HepG2 (cell line): Measurements from ENCODE around the gene WDR45B. TPM values are rescaled to one million over a fixed set of nuclear protein-coding genes. Genes with fewer than 3 reads are reported as not detected.
A peak's percentile ranks its signal among the peaks of the same experiment; 100 is the strongest.

Source experiments
- ATAC-seq: fragments of 200-7000 bp; cut with Tn5 transposase; 3 replicates; pipeline ENCODE4 v1.9.1; 2020; ENCODE audit warnings: mild to moderate bottlenecking, moderate library complexity
- Bru-seq: library from RNA; stranded (reverse); fragments of 400-500 nt; gene quantifications from one replicate; lab custom pipeline; 2021; lab: Mats Ljungman, UMichigan
- BruChase-seq, 2 experiments: library from RNA; stranded (reverse); fragments of 400-500 nt; gene quantifications; one replicate each; lab custom pipeline; 2021; lab: Mats Ljungman, UMichigan
- BruUV-seq: library from RNA; stranded (reverse); fragments of 400-500 nt; replicated peaks from 2 replicates; lab custom pipeline; 2021; lab: Mats Ljungman, UMichigan
- CTCF ChIA-PET: fragments of 300-600 bp; formaldehyde crosslinking; extraction: SDS; loops from one replicate; lab custom pipeline; 2021; ENCODE audit warnings: low total read pairs, inconsistent platforms, low intra/inter-chr PET ratio; lab: Yijun Ruan, JAX
- POLR2A ChIA-PET: fragments of 350-600 bp; sonication (Branson Sonifier 250); formaldehyde crosslinking; loops from one replicate; lab custom pipeline; 2020; ENCODE audit warnings: antibody characterized with exemption, inconsistent platforms; lab: Yijun Ruan, JAX
- DNase-seq: peaks from one replicate; pipeline ENCODE4 v3.0.0-alpha.2; 2015; ENCODE audit warnings: low spot score
- FAIRE-seq: peaks from 3 replicates; lab custom pipeline; 2011; peaks lifted over from hg19 to GRCh38; lab: Jason Lieb, UNC
- H2AFZ ChIP-seq: one replicate; pipeline ENCODE4 v1.6.1; 2011; ENCODE audit warnings: low read length, inconsistent platforms
- H3K27ac ChIP-seq: fragments of 300-600 bp; 3 replicates; pipeline ENCODE4 v1.8.0; 2011; ENCODE audit warnings: mixed run types, mild to moderate bottlenecking, mixed read lengths, low read length, inconsistent platforms; ENCODE audit not compliant: insufficient read depth; ENCODE audit errors: extremely low read length
- H3K27me3 ChIP-seq, 2 experiments: fragments of 200-600 bp in 1 of 2; 2 replicates in 1 of 2; 3 replicates in 1 of 2; pipeline versions ENCODE4 v1.6.0 to v1.8.0; 2011; ENCODE audit warnings: low read length in 2 of 2, mild to moderate bottlenecking in 2 of 2, moderate library complexity in 2 of 2, inconsistent platforms in 1 of 2; ENCODE audit not compliant: insufficient read depth in 2 of 2, control insufficient read depth in 1 of 2
- H3K36me3 ChIP-seq, 2 experiments: fragments of 200-600 bp in 1 of 2; replicated peaks in 1 of 2; 2 replicates in 1 of 2; 3 replicates in 1 of 2; pipeline versions ENCODE4 v1.5.1 to v1.8.0; 2011; ENCODE audit warnings: low read length in 2 of 2, inconsistent platforms in 1 of 2; ENCODE audit not compliant: insufficient read depth in 2 of 2, control insufficient read depth in 1 of 2
- H3K4me1 ChIP-seq: 2 replicates; pipeline ENCODE4 v1.5.1; 2012; ENCODE audit warnings: low read length, inconsistent platforms; ENCODE audit not compliant: insufficient read depth
- H3K4me2 ChIP-seq: 2 replicates; pipeline ENCODE4 v1.6.0; 2011; ENCODE audit warnings: low read depth, low read length, inconsistent platforms
- H3K4me3 ChIP-seq, 3 experiments: fragments of 200-600 bp in 1 of 3; sonication (generic), shearing (Covaris generic) in 1 of 3; replicated peaks in 1 of 3; 2 replicates each; pipeline ENCODE4 v1.5.1; 2011 to 2016; ENCODE audit warnings: low read length in 3 of 3, inconsistent platforms in 2 of 3, low read depth in 2 of 3, mild to moderate bottlenecking in 2 of 3, control low read depth in 1 of 3, mixed read lengths in 1 of 3; ENCODE audit not compliant: insufficient read depth in 1 of 3
- H3K79me2 ChIP-seq: one replicate; pipeline ENCODE4 v1.6.1; 2011; ENCODE audit warnings: low read length, inconsistent platforms; ENCODE audit not compliant: insufficient read depth
- H3K9ac ChIP-seq: 2 replicates; pipeline ENCODE4 v1.6.0; 2011; ENCODE audit warnings: mild to moderate bottlenecking, low read depth, low read length, inconsistent platforms; ENCODE audit not compliant: insufficient read depth
- H3K9me3 ChIP-seq: 2 replicates; pipeline ENCODE4 v1.5.1; 2012; ENCODE audit warnings: mild to moderate bottlenecking, low read length
- H4K20me1 ChIP-seq: 2 replicates; pipeline ENCODE4 v1.6.0; 2011; ENCODE audit warnings: inconsistent platforms, mild to moderate bottlenecking, low read length, moderate library complexity; ENCODE audit not compliant: insufficient read depth
- EZH2 ChIP-seq: conservative IDR thresholded peaks from 2 replicates; pipeline ENCODE4 v1.6.1; 2012; ENCODE audit warnings: mild to moderate bottlenecking, low read depth, low read length, moderate library complexity
- FOXC1 ChIP-seq: sonication (generic); formaldehyde crosslinking; IDR thresholded peaks from 2 replicates; pipeline ENCODE4 v1.8.0; 2022; ENCODE audit warnings: mild to moderate bottlenecking, missing genetic modification reagents, borderline replicate concordance
- FOXK2 ChIP-seq: fragments of 450-650 bp; IDR thresholded peaks from 2 replicates; pipeline ENCODE4 v1.6.1; 2016
- GATA4 ChIP-seq: sonication (generic); IDR thresholded peaks from 2 replicates; pipeline ENCODE4 v1.6.1; 2016; ENCODE audit warnings: antibody characterized with exemption, low read depth, borderline replicate concordance
- HMG20A ChIP-seq: IDR thresholded peaks from 2 replicates; pipeline ENCODE4 v1.6.1; 2016; ENCODE audit warnings: borderline replicate concordance
- KLF12 ChIP-seq: sonication (generic); formaldehyde crosslinking; IDR thresholded peaks from 2 replicates; pipeline ENCODE4 v1.4.0; 2020; ENCODE audit warnings: missing genetic modification reagents, borderline replicate concordance
- KMT2A ChIP-seq: sonication (generic); formaldehyde crosslinking; IDR thresholded peaks from 2 replicates; pipeline ENCODE4 v1.4.0; 2020; ENCODE audit warnings: missing genetic modification reagents
- MED13 ChIP-seq: sonication (generic); formaldehyde crosslinking; IDR thresholded peaks from 2 replicates; pipeline ENCODE4 v1.5.0; 2020; ENCODE audit warnings: missing genetic modification reagents
- RXRA ChIP-seq: sonication (generic); formaldehyde crosslinking; IDR thresholded peaks from 2 replicates; pipeline ENCODE4 v1.5.1; 2020; ENCODE audit warnings: missing genetic modification reagents
- SNAI1 ChIP-seq: sonication (generic); formaldehyde crosslinking; IDR thresholded peaks from 2 replicates; pipeline ENCODE4 v1.5.0; 2020; ENCODE audit warnings: mild to moderate bottlenecking, missing genetic modification reagents, borderline replicate concordance
- SOX13 ChIP-seq, 3 experiments: fragments of 450-650 bp in 1 of 3; sonication (generic) in 1 of 3; formaldehyde crosslinking in 1 of 3; IDR thresholded peaks in 2 of 3; conservative IDR thresholded peaks in 1 of 3; 2 replicates each; pipeline versions ENCODE4 v1.5.0 to v1.6.1; 2016 to 2020; ENCODE audit warnings: antibody characterized with exemption in 1 of 3, mild to moderate bottlenecking in 1 of 3, missing compliant biosample characterization in 1 of 3, missing genetic modification reagents in 1 of 3, moderate library complexity in 1 of 3
- TBP ChIP-seq: sonication (generic); formaldehyde crosslinking; IDR thresholded peaks from 2 replicates; pipeline ENCODE4 v1.5.0; 2020; ENCODE audit warnings: missing genetic modification reagents
- WIZ ChIP-seq: sonication (generic); formaldehyde crosslinking; IDR thresholded peaks from 2 replicates; pipeline ENCODE4 v1.5.1; 2020; ENCODE audit warnings: mild to moderate bottlenecking, missing genetic modification reagents
- ZFYVE20 ChIP-seq: sonication (generic); formaldehyde crosslinking; IDR thresholded peaks from 2 replicates; pipeline ENCODE4 v1.8.0; 2023; ENCODE audit warnings: low read depth, mild to moderate bottlenecking, moderate library complexity, missing genetic modification reagents, borderline replicate concordance
- ZNF224 ChIP-seq: sonication (generic); formaldehyde crosslinking; IDR thresholded peaks from 2 replicates; pipeline ENCODE4 v1.5.0; 2020; ENCODE audit warnings: mild to moderate bottlenecking, missing genetic modification reagents
- ZNF256 ChIP-seq: sonication (generic); formaldehyde crosslinking; conservative IDR thresholded peaks from 2 replicates; pipeline ENCODE4 v1.4.0; 2020; ENCODE audit warnings: missing genetic modification reagents
- ZNF274 ChIP-seq: sonication (generic); formaldehyde crosslinking; IDR thresholded peaks from 2 replicates; pipeline ENCODE4 v1.5.1; 2020; ENCODE audit warnings: mild to moderate bottlenecking, missing genetic modification reagents
- ZNF607 ChIP-seq: sonication (generic); formaldehyde crosslinking; IDR thresholded peaks from 2 replicates; pipeline ENCODE4 v1.5.1; 2020; ENCODE audit warnings: missing genetic modification reagents, mild to moderate bottlenecking, borderline replicate concordance
- WGBS: methylation state at CpG from one replicate; pipeline ENCODE4 v1.1.6; 2017; ENCODE audit warnings: low lambda C conversion rate; 5-methylcytosine and 5-hydroxymethylcytosine counted together
- in situ Hi-C: cut with HindIII; loops from 2 replicates; pipeline ENCODE4 v1.10.0; 2017; ENCODE audit warnings: low pct_unique_long_range_greater_than_20kb; ENCODE audit not compliant: extremely low pct_ligation_motif_present
- intact Hi-C: fragments of 100-400 bp; cut with micrococcal nuclease; formaldehyde crosslinking; loops from one replicate; pipeline ENCODE4 v1.10.0; 2022; ENCODE audit not compliant: unreplicated experiment
- long read RNA-seq, 2 experiments: library from RNA in 1 of 2; library from polyadenylated mRNA in 1 of 2; stranded (forward) in 1 of 2; unstranded in 1 of 2; transcript quantifications; one replicate each; pipeline ENCODE4 v2.0.0, GENCODE V29; 2019 to 2022
- polyA minus RNA-seq, 3 experiments: library from RNA; depleted of rRNA, polyadenylated mRNA; stranded (reverse); fragments of >200 nt; gene quantifications; 2 replicates each; pipeline ENCODE4 v1.2.3, GENCODE V29; 2011; ENCODE audit warnings: low replicate concordance in 1 of 3
- polyA plus RNA-seq, 8 experiments: library from polyadenylated mRNA; depleted of rRNA in 3 of 8; stranded (reverse) in 7 of 8; unstranded in 1 of 8; fragments of >200 nt; fragmentation: Illumina TruSeq in 4 of 8; extraction: Trizol in 4 of 8; gene quantifications; 2 replicates each; pipeline versions ENCODE4 v1.2.1 to v1.2.3, GENCODE V29; 2011 to 2016; ENCODE audit warnings: low read depth in 4 of 8, missing spikeins in 1 of 8, mixed read lengths in 1 of 8; ENCODE audit not compliant: insufficient read depth in 1 of 8
- total RNA-seq, 5 experiments: library from RNA; depleted of rRNA; stranded (reverse); fragments of >200 nt; fragmentation: Illumina TruSeq; extraction: Trizol; gene quantifications; 2 replicates each; pipeline ENCODE4 v1.2.3, GENCODE V29; 2016; ENCODE audit warnings: low read depth in 1 of 5
- TF ChIP-seq, protein P1 (sequence below): sonication (generic); formaldehyde crosslinking; IDR thresholded peaks from 2 replicates; pipeline ENCODE4 v1.5.0; 2020; ENCODE audit warnings: missing genetic modification reagents, mild to moderate bottlenecking, borderline replicate concordance

Gene WDR45B
- total RNA-seq (2016; rRNA removed; fragmentation: Illumina TruSeq; extraction: Trizol) (86.2 and 88.8 TPM in 2 replicates), polyA plus RNA-seq (2011; rRNA removed) (153 and 155 TPM in 2 replicates), polyA minus RNA-seq (2011; rRNA and poly(A)+ RNA removed; ENCODE audit: low replicate concordance) (68.7 and 113 TPM in 2 replicates), Bru-seq, nascent RNA (percentile 80 among the genes with signal in this experiment), BruChase-seq, experiment 1, labeled RNA remaining after a 6-hour chase (percentile 94 among the genes with signal in this experiment), BruChase-seq, experiment 2, labeled RNA remaining after a 2-hour chase (percentile 91 among the genes with signal in this experiment)
- total RNA-seq (2016; cell fraction: cytosol; rRNA removed; fragmentation: Illumina TruSeq; extraction: Trizol; ENCODE audit: low read depth) = 59.9 and 62.3 TPM in 2 replicates
- total RNA-seq (2016; cell fraction: insoluble cytoplasmic fraction; rRNA removed; fragmentation: Illumina TruSeq; extraction: Trizol) = 80.2 and 87.6 TPM in 2 replicates
- total RNA-seq (2016; cell fraction: membrane; rRNA removed; fragmentation: Illumina TruSeq; extraction: Trizol) = 148 and 149 TPM in 2 replicates
- 45.2 and 55.4 TPM in 2 replicates for total RNA-seq (2016; cell fraction: nucleus; rRNA removed; fragmentation: Illumina TruSeq; extraction: Trizol)
- 121 and 131 TPM in 2 replicates for polyA plus RNA-seq (2011; cell fraction: cytosol; rRNA removed)
- 186 and 214 TPM in 2 replicates for polyA plus RNA-seq (2011; cell fraction: nucleus; rRNA removed)
- 124 and 164 TPM in 2 replicates for polyA plus RNA-seq (2012)
- polyA plus RNA-seq (2016; cell fraction: cytosol; fragmentation: Illumina TruSeq; extraction: Trizol; ENCODE audit: low read depth) = 65.9 and 70.7 TPM in 2 replicates
- polyA plus RNA-seq (2016; cell fraction: insoluble cytoplasmic fraction; fragmentation: Illumina TruSeq; extraction: Trizol; ENCODE audit: low read depth) = 89.4 and 101 TPM in 2 replicates
- polyA plus RNA-seq (2016; cell fraction: membrane; fragmentation: Illumina TruSeq; extraction: Trizol; ENCODE audit: low read depth) = 129 and 138 TPM in 2 replicates
- 81.4 and 81.5 TPM in 2 replicates for polyA plus RNA-seq (2016; cell fraction: nucleus; fragmentation: Illumina TruSeq; extraction: Trizol; ENCODE audit: insufficient read depth, low read depth)
- 60.7 and 64.4 TPM in 2 replicates for polyA minus RNA-seq (2011; cell fraction: cytosol; rRNA and poly(A)+ RNA removed)
- 61.5 and 68.1 TPM in 2 replicates for polyA minus RNA-seq (2011; cell fraction: nucleus; rRNA and poly(A)+ RNA removed)
- long read RNA-seq, experiment 1, transcript WDR45B-201 (10 exons, 2,587 nt) = major isoform, 60 of 84 reads
- long read RNA-seq, experiment 1, partial matches to known transcripts = 6 of 84 reads
- long read RNA-seq, experiment 1, other reads (novel, unspliced or antisense) = 15 of 84 reads
- long read RNA-seq, experiment 2, transcript WDR45B-201 (10 exons, 2,587 nt) = major isoform, 73 of 127 reads
- long read RNA-seq, experiment 2, transcript WDR45B-205 (10 exons, 2,322 nt) = minor isoform, 6 of 127 reads
- long read RNA-seq, experiment 2, partial matches to known transcripts = 15 of 127 reads
- long read RNA-seq, experiment 2, other reads (novel, unspliced or antisense) = 33 of 127 reads

- Histone ChIP-seq H2AFZ (no peak within 1 kb of the TSS), H3K4me1 (peaks cover 45% of the 10 kb centered on the region), H3K9ac (peak within 1 kb of the TSS; percentile 99), H3K79me2 (peaks cover 45% of the 10 kb centered on the region), H3K9me3 (no peaks in the 10 kb centered on the region), H3K27ac (peak within 1 kb of the TSS; percentile 88), H3K27me3 (no peaks in the 10 kb centered on the region; a peak in 1 of 5 replicates), H3K36me3 (peaks cover 14 to 15% of the 10 kb centered on the region in 2 experiments), H3K4me2 (peak within 1 kb of the TSS; percentile 99), H4K20me1 (peaks cover 34% of the 10 kb centered on the region), H3K4me3 (peak within 1 kb of the TSS; percentile 85 to 100 (median 94))
- FAIRE-seq (no peak), ATAC-seq (peak; percentile 91), DNase-seq (peak; percentile 94)
- intact Hi-C loops = no loop called here
- ChIA-PET CTCF (no interaction called here), POLR2A (no interaction called here)
- 1% methylated on average over 51 of the region's 67 CpGs for WGBS
- no TSS peak for BruUV-seq
- in situ Hi-C loops = no loop called here
- peak; percentile 79 for TF ChIP-seq RXRA (CRISPR knock-in tag)
- peak; percentile 87 for TF ChIP-seq ZNF607 (CRISPR knock-in tag)
- TF ChIP-seq KLF12 (CRISPR knock-in tag) = peak; percentile 54; the same call in 1 of the 2 replicates
- peak; percentile 90 for TF ChIP-seq ZNF274 (CRISPR knock-in tag)
- peak; percentile 85 for TF ChIP-seq KMT2A (CRISPR knock-in tag)
- no peak for TF ChIP-seq EZH2
- no peak for TF ChIP-seq SOX13 (IDR thresholded peaks at IDR 0.05)
- TF ChIP-seq SOX13 (CRISPR knock-in tag; conservative IDR thresholded peaks at IDR 0.05 in 1 of 2, IDR thresholded peaks at IDR 0.05 in 1 of 2) = peak in 1 of 2 experiments; percentile 51; a peak in 1 of 4 replicates
- TF ChIP-seq ZNF224 (CRISPR knock-in tag) = no peak; the same call in 1 of the 2 replicates
- no peak for TF ChIP-seq FOXK2
- no peak for TF ChIP-seq SNAI1 (CRISPR knock-in tag)
- TF ChIP-seq, protein P1, sequence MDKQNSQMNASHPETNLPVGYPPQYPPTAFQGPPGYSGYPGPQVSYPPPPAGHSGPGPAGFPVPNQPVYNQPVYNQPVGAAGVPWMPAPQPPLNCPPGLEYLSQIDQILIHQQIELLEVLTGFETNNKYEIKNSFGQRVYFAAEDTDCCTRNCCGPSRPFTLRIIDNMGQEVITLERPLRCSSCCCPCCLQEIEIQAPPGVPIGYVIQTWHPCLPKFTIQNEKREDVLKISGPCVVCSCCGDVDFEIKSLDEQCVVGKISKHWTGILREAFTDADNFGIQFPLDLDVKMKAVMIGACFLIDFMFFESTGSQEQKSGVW = 0 out of 2 replicates have a peak, but pooled peaks have one; percentile 23
- peak; percentile 43; the same call in 1 of the 2 replicates for TF ChIP-seq HMG20A (CRISPR knock-in tag)
- no peak for TF ChIP-seq MED13
- peak; percentile 41; the same call in 1 of the 2 replicates for TF ChIP-seq ZNF256 (CRISPR knock-in tag)
- TF ChIP-seq WIZ = no peak
- TF ChIP-seq GATA4 = peak; percentile 65; the same call in 1 of the 2 replicates
- no peak for TF ChIP-seq TBP (CRISPR knock-in tag)
- TF ChIP-seq FOXC1 (CRISPR knock-in tag) = peak; percentile 93
- TF ChIP-seq ZFYVE20 (CRISPR knock-in tag) = peak; percentile 86
Observed at GRCh38 chr17:82648165-82648668, at the start of gene WDR45B. Gene WDR45B (minus strand): TSS chr17:82648444. CDS start chr17:82648340, 104 bp downstream.
